ENCODE data around the gene GZF1.

GRCh38 chr20:23325107-23325506, 36.9 kb upstream of the GZF1 start:
- TF ChIP-seq GLIS3 (CRISPR knock-in tag; IDR thresholded peaks at IDR 0.05) (no peak), BACH2 (CRISPR knock-in tag; IDR thresholded peaks at IDR 0.05; ENCODE audit: borderline replicate concordance) (no peak), ZFP30 (CRISPR knock-in tag; IDR thresholded peaks at IDR 0.05) (no peak), CREB5 (CRISPR knock-in tag; IDR thresholded peaks at IDR 0.05; ENCODE audit: low read depth) (no peak), ZFP3 (CRISPR knock-in tag; IDR thresholded peaks at IDR 0.05) (no peak), ISL1 (CRISPR knock-in tag; IDR thresholded peaks at IDR 0.05) (no peak), CSDC2 (CRISPR knock-in tag; IDR thresholded peaks at IDR 0.05) (no peak), RARB (CRISPR knock-in tag; IDR thresholded peaks at IDR 0.05) (no peak)
